Fibroblast of skin of right biceps (primary cell): ENCODE data around the gene WNK2.

Experiments
- DNase-seq: peaks from one replicate; pipeline ENCODE4 v3.0.0-alpha.2; 2013

The WNK2 gene

DNA sequence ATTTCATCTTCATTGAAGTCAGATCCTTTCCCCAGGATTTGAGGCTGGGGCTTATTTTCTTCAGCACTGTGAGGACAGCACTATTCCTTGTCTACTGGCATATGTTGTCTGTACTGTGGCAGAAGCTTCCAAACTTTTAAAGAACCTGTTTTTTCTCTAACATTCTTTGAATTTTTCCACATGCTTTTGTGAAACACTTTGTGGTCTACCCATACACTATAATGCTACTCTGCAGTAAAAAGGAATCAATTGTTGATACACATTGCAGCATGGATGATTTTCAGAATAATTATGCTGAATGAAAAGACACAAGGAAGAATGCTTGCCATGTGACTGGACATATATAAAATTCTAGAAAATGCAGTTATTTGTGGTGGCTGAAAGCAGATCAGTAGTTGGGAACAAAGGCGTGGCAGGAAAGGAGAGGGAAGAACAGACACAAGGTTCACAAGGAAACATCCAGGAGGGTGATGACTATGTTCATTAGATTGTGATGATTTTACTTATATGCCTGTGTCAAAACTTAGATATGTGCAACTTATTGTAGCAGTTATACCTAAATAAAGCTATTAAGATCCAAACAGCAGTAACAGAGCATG, 96.8 kb downstream of the WNK2 start:
- no peak for DNase-seq

DNA sequence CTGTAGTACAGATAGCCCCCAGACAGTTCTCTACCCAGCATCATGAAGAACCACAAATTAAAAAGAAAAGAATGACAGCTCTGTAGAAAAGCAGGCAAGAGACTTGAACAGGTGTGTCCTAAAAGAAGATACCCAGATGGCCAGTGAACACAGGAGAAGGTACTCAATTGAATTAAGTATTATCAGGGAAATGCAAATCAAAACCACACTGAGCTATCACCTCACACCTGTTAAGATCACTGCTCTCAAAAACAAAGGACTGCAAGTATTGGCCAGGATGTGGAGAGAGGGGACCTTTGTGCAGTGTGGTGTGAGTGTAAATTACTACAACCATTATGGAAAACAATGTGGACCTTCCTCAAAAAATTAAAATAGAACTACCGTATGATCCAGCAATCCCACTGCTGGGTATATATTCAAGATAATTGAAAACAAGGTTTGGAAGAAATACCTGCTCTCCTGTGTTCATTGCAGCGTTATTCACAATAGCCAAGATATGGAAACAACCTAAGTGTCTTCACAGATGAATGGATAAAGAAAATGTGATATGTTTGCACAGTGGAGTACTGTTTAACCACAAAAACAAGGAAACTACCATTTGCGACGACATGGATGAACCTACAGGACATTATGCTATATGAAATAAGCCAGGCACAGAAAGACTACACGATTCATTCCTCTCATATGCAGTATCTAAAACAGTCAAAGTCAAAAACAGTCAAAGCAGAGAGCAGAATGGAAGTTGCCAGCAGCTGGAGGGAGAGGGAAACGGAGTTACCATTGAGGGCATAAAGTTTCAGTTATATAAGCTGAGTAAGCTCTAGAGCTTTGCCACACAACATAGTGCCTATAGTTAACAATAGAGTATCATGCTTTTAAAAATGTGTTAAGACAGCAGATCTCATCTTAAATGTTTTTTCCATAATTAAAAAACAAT, 102.6 kb downstream of the WNK2 start:
- no peak for DNase-seq

DNA sequence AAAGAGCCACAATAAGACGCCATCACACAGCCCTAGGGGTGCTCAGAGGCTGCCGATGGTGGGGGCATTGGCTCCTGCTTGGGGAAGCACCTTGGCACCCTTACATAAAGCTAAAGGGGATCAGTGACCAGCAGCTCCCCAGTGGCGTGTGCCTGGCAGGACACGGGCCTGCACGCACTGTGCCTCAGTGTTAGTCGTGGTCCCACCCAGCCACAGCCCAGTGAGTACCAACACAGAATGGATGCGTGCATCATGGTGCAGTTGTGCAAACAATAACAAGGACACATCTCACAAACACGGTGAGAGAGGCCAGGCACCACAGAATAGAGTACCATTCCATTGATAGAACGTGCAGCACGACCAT, 103.2 kb downstream of the WNK2 start:
- DNase-seq, result no peak

DNA sequence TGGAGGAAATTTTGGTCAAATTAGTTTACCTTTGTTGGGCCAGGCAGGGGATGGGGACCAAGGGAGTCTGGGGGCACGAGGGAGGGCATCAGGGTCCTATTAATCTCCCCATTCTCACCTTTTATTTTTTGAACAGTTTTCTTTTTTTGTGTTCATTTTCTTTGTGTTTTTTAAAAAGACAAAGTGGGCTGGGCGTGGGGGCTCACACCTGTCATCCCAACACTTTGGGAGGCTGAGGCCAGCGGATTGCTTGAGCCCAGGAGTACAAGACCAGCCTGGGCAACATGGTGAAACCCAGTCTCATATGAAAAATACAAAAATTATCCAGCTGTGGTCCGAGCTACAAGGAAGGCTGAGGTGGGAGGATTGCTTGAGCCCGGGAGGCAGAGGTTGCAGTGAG, 103.7 kb downstream of the WNK2 start:
- no peak for DNase-seq

DNA sequence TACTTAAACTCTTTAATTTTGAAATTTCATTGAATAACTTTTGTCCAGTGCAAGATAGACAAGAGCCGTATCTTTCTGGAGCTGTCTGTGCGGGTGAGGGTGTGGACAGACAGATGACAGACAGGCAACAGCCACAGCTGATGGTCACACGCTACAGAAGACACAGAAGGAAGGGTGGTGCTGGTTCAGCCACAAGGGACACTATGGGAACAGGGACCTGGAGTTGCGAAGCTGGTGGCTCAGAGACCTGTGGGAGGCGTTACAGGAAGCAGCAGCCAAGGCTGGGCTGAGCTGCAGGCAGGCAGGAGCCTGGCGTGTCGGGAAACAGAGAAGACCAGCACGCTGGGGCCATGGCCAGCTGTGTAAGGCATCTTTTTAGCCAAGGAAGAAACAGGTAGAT, 104.4 kb downstream of the WNK2 start:
- DNase-seq, result no peak

DNA sequence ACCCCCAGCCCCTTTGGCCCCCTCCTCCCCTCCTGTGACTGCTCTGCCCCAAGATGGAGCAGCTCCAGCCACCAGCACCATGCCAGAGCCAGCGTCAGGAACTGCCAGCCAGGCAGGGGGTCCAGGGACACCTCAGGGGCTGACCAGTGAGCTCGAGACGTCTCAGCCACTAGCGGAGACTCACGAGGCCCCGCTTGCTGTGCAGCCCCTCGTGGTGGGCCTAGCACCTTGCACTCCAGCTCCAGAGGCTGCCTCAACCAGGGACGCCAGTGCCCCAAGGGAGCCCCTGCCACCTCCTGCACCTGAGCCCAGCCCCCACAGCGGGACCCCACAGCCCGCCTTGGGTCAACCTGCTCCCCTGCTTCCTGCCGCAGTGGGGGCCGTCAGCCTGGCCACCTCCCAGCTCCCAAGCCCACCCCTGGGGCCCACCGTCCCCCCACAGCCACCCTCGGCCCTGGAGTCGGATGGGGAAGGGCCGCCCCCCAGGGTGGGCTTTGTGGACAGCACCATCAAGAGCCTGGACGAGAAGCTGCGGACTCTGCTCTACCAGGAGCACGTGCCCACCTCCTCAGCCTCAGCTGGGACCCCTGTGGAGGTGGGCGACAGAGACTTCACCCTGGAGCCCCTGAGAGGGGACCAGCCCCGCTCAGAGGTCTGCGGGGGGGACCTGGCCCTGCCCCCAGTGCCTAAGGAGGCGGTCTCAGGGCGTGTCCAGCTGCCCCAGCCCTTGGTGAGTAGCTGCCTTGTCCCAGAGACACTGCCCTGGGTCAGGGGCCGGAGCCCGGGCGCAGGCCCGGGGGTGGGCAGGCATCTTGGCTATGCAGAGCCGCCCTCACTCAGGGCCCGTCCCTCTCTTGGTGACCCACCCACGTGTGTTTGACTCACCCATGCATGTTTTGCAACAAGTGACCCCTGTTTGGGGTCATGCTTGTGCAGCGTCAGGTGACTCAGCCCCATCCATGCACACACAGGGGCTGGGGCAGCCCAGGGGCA, 105.2 kb downstream of the WNK2 start:
- DNase-seq, result peak; percentile 1

DNA sequence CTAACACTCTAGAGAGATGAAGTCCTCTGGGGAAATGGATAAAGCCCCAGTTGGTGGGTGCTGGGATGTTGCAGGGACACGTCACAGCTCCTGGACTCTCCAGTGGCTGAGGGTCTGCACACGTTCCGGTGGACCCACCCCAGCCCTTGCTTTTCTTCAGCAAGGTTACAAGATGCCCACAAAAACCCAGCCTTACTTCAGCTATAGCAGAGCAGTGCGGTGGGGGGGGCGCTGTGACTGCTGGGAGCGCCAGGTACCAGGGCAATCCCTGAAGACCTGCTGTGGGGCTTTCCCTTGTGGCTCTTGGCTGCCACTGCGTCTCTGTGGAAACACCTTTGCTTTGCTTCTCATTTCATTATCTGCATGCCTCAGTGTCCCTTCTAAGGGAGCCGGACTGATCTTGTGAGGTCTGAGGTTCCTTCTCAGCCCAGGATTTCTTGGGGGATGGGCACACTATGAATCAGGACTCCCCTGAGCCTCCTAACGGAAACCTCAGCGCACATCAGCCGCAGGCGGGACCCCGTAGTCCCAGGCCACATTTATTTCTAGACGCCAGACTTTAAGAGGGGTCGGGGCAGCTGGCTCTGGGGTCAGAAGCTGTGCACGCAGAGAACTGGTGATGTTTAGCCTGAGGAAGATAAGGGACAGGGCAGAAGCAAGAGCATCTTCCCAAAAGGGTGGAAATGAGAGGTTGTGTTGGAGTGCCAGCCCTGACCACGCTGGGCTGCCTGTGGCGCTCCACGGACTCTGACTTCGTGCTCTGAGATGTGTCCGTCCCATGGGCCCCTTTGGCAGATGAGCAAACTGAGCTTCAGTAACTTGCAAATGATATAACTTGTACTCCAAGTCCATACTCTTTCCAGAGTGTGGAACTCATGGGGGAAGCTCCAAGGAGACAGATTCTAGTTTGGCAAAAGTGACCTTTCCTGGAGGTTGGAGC, 106.8 kb downstream of the WNK2 start:
- no peak for DNase-seq

DNA sequence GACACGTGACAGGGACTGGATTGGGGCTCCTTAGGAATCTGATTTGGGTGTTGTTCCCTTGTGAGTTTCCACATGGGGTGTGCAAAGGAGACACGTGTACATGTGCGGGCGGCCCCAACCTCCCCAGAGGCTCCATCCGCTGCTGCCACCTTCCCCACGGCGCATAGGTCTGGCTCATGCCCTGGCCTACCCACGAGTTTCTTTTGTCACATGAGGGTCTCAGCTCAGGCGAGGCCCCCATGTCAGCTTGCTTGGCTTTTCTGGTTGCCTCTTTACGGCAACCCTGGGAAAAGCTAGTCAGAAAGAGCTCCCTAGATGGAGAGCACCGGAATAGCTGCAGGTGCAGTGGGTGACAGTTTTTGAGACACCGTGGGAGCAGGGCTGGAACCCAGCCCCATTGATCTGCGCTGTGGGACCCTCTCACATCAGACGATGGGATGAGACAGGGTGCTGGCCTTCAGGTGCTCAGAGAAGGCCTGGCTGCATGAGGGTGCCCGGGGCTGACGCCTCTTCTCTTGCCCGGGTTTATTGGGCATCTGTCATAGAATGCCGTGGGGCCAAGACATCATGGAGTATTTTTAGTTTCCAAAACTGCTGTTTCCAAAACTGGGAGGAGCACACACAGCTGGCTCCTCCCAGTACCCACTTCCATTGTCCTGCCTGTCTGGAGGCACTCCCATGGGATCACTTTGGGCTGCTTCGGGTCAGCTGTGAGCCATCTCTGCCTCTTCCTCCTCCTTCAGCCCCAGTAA, 107.8 kb downstream of the WNK2 start:
- DNase-seq, result no peak

DNA sequence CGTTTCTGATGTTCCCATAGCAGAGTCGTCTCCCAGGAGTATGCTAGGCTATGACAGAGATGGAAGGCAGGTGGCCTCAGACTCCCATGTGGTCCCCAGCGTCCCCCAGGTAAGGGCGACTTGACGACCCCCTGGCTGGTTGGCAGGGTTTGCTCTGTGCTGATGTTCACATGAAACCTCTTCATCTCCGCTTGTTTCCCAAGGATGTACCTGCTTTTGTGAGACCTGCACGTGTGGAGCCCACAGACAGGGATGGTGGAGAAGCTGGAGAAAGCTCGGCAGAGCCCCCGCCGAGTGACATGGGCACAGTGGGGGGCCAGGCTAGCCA, 108.3 kb downstream of the WNK2 start:
- DNase-seq, result no peak

DNA sequence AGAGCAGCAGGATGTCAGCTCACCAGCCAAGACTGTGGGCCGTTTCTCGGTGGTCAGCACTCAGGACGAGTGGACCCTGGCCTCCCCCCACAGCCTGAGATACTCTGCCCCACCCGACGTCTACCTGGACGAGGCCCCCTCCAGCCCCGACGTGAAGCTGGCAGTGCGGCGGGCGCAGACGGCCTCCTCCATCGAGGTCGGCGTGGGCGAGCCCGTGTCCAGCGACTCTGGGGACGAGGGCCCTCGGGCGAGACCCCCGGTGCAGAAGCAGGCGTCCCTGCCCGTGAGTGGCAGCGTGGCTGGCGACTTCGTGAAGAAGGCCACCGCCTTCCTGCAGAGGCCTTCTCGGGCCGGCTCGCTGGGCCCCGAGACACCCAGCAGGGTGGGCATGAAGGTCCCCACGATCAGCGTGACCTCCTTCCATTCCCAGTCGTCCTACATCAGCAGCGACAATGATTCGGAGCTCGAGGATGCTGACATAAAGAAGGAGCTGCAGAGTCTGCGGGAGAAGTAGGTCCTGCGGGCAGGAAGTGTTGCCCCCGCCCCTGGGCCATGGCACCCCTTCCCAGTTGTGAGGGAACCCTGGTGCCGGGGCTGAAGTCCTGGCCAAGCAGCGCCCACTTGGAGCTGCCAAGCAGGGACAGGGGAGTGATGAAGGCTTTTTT, 108.9 kb downstream of the WNK2 start:
- no peak for DNase-seq

DNA sequence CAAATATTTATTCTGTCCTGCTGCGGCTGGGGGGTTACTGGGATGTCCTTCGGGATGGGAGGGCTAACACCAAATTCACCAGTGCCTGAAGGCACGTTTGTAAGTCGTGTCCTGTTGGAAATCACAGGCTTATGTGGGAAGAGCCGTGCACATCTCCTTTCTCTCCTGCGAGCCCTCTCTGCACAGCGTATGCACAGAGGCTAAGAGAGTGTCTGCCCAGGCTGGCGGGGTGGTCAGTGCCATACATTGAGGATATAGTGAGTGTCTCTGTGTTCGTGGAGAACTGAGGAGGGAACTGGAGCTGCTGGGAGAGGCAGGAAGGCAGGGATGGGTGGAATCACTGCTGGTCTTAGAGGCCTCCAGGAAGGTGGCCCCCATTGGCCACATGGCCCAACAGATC, 110.1 kb downstream of the WNK2 start:
- no peak for DNase-seq

DNA sequence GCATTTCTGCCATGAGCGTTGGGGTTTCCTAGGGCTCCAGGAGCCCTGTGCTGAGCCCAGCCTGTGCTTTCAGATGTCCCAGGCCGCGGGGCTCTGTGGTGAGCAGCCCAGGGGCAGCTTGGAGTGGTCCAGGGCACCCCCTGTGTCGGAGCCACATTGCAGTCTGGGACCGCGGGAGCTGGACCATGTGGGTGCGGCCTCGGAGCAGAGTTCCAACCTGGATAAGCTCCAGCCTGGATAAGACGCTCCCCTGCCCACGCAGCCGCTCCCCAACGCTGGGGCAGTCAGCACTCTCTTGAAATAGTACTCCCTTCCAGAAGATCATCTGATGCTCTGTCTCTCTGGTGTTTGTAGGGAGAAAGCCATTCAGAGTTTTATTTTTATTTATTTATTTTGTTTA, 111.1 kb downstream of the WNK2 start:
- DNase-seq, result no peak

DNA sequence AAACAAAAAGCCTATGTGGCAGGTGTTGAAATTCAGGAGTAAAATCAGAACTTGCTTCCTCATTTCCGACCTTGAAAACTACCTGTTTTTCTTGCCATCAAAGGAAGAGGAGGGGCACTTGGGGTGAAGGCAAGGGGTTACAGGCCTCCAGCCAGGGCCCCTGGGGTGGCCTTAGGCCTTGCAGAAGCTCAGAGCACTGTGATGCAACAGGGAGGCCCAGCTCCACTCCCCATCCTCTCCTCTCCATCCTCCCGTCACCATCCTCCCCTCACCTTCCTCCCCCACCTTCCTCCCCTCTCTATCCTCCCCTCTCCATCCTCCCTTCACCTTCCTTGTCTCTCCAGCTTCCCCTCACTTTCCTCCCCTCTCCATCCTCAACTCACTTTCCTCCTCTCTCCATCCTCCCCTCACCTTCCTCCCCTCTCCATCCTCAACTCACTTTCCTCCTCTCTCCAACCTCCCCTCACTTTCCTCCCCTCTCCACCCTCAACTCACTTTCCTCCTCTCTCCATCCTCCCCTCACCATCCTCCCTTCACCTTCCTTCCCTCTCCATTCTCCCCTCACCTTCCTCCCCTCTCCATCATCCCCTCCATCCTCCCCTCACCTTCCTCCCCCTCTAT, 111.6 kb downstream of the WNK2 start:
- no peak for DNase-seq

DNA sequence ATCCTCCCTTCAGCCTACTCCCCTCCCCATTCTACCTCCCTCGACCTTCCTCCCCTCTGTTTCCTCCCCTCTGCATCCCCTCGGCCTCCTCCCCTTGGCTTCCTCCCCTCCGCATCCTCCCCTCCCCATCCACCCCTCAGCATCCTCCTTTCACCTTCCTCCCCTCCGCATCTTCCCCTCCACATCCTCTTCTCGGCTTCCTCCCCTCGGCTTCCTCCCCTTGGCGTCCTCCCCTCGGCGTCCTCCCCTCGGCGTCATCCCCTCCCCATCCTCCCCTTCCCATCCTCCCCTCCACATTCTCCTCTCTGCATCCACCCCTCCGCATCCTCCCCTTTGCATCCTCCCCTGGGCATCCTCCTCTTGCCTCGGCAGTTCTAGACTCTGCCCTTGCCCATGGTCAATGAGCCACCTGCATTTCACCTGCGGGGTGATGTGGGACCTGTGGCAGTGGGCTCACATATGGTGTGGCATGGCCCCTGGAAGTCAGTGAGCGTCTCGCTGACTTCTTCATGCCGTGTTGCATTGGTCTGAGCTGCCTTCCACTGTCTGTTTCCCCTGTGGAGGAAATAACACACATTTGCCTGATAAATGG, 113.0 kb downstream of the WNK2 start:
- no peak for DNase-seq

DNA sequence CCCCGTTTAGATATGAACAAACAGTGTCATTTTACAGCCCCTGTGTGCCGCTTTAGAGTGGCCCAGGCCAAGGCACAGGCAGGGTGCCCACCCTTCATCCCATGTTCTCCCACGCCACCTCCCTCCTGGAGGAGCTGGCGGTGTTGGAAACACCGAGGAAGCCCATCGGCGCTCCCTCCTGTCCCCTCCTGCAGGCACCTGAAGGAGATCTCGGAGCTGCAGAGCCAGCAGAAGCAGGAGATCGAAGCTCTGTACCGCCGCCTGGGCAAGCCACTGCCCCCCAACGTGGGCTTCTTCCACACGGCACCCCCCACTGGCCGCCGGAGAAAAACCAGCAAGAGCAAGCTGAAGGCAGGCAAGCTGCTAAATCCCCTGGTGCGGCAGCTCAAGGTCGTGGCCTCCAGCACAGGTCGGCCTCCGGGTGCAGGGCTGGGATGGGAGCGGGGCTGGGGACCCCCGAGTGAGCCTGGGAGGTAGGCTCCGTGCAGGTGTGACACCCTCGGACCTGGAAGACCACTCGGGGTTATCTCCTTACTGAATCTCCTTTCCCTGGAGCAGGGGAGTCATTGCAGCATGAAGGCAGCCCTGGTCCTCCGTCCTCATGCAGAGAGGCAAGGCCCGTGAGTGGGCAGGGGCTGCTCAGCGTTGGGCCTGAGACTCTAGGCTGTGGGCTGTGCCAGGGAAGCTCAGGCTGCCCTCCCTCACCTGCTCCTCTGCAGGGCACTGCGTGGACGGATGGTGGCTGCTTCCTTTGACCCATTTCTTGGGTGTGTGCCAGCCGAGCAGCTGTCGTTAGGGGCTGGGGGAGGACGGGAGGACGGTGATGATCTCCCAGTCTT, 113.9 kb downstream of the WNK2 start:
- DNase-seq, result no peak

DNA sequence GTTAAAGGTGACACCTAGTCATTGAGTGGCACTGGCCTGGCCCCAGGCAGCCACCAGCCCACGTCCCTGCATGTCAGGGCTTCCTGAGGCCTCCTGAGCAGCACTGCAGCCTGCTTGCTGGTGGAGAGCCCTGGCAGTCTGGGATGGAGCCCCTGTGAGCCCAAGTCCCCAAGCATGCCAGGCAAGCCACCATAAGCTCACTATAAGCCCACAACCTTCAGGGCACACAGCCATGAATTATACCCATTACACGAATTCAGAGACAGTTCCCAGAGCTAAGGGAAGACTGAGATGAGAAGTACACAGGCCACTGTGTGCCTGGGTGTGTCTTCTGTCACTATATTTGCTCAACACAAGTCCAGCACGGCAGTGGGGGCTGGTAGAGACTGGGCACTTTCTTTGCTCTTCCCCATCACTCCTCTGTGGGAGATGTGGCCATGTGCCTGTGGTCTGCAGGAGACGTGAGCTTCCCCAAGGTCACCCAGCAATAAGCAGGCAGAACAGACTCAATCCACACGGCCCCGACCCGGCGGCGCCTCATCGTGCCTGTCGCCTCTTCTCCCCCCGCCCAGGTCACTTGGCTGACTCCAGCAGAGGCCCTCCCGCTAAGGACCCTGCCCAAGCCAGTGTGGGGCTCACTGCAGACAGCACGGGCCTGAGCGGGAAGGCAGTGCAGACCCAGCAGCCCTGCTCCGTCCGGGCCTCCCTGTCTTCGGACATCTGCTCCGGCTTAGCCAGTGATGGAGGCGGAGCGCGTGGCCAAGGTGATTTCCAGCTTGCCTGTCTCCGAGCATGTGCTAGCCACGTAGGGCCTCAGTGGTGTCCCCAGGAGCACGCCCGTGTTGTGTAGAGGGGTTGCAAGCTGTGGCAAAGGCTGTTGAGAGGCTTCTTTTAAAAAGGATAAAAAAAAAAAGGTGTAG, 114.8 kb downstream of the WNK2 start:
- no peak for DNase-seq

DNA sequence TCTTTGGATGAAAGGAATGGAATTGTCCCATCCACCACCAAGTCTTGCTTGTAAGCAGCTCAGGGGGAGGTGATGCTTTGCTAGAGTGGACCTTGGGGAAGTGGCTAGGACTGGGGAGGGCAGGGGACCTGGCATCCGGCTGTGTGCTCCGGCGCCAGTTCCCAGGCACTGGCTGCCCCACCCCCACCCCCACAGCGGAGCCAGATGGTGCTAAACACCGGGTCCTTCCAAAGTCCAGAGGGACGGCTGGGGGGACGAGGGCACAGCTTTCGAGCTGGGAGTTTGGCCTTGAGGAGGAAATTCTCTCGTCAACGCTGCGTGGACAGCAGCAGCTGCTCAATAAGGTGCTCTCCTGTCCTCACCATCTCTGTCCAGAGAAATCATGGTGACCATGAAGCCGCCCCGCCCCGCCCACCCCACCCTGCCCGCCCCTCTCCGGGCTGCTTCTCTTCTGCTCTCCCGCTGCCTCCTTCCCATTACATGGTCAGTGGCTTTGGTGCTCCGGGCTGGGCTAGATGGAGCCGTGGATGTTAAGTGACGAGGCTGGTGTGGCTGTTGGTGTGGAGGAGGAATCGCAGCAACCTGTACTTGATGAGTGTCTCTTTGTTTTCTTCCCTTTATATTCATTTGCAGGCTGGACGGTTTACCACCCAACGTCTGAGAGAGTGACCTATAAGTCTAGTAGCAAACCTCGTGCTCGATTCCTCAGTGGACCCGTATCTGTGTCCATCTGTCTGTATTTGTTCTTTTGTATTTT, 115.7 kb downstream of the WNK2 start:
- DNase-seq, result no peak
